Endothelial cell of umbilical vein (primary cell): ENCODE measurements around the gene SPSB3. TPM values are rescaled to one million over a fixed set of nuclear protein-coding genes. Genes with fewer than 3 reads are reported as not detected.

Experiments used
- BruUV-seq: library from RNA; stranded (reverse); fragments of 400-500 nt; replicated peaks from 2 replicates; lab custom pipeline; 2021; lab: Mats Ljungman, UMichigan
- CTCF ChIA-PET: fragments of 300-600, 350-600 bp; sonication (Branson Sonifier 250); formaldehyde crosslinking; loops from one replicate; lab custom pipeline; 2021; ENCODE audit warnings: antibody characterized with exemption, inconsistent platforms; lab: Charles Lee
- POLR2A ChIA-PET: fragments of 300-600, 350-600 bp; sonication (Branson Sonifier 250); formaldehyde crosslinking; loops from one replicate; lab custom pipeline; 2021; ENCODE audit warnings: antibody characterized with exemption, inconsistent platforms; lab: Charles Lee
- DNase-seq: peaks from one replicate; pipeline ENCODE4 v3.0.0-alpha.2; 2011; ENCODE audit warnings: low read depth, low spot score
- FAIRE-seq: peaks from 2 replicates; lab custom pipeline; 2011; peaks lifted over from hg19 to GRCh38; lab: Jason Lieb, UNC
- H2AFZ ChIP-seq: 2 replicates; pipeline ENCODE4 v1.6.0; 2012; ENCODE audit warnings: low read depth, low read length, control low read depth, inconsistent platforms
- H3K27ac ChIP-seq: 2 replicates; pipeline ENCODE4 v1.5.1; 2011; ENCODE audit warnings: low read depth, mild to moderate bottlenecking, control low read depth, low read length, moderate library complexity; ENCODE audit not compliant: insufficient read depth
- H3K27me3 ChIP-seq, 2 experiments: 2 replicates each; pipeline versions ENCODE4 v1.6.0 to v1.6.1; 2011; ENCODE audit warnings: low read length in 2 of 2, mixed read lengths in 1 of 2; ENCODE audit not compliant: control insufficient read depth in 2 of 2, insufficient read depth in 2 of 2
- H3K36me3 ChIP-seq, 2 experiments: 2 replicates in 1 of 2; 3 replicates in 1 of 2; pipeline ENCODE4 v1.5.1; 2011; ENCODE audit warnings: low read length in 2 of 2, mild to moderate bottlenecking in 1 of 2, moderate library complexity in 1 of 2; ENCODE audit not compliant: control insufficient read depth in 2 of 2, insufficient read depth in 2 of 2; ENCODE audit errors: extremely low read depth in 1 of 2
- H3K4me1 ChIP-seq: 3 replicates; pipeline ENCODE4 v1.5.1; 2011; ENCODE audit warnings: mild to moderate bottlenecking, low read length; ENCODE audit not compliant: control insufficient read depth, insufficient read depth; ENCODE audit errors: extremely low read depth
- H3K4me2 ChIP-seq: 2 replicates; pipeline ENCODE4 v1.6.1; 2011; ENCODE audit warnings: low read length, control low read depth, mixed read lengths; ENCODE audit not compliant: insufficient read depth
- H3K4me3 ChIP-seq, 3 experiments: fragments of 200-600 bp in 1 of 3; sonication (generic), shearing (Covaris generic) in 1 of 3; replicated peaks in 1 of 3; 2 replicates each; pipeline ENCODE4 v1.5.1; 2011 to 2016; ENCODE audit warnings: control low read depth in 3 of 3, low read length in 3 of 3, mild to moderate bottlenecking in 2 of 3, inconsistent platforms in 1 of 3, low read depth in 1 of 3, moderate library complexity in 1 of 3; ENCODE audit not compliant: insufficient read depth in 1 of 3
- H3K79me2 ChIP-seq: 2 replicates; pipeline ENCODE4 v1.6.0; 2012; ENCODE audit warnings: low read length, inconsistent platforms; ENCODE audit not compliant: control insufficient read depth, insufficient read depth
- H3K9ac ChIP-seq: replicated peaks from 2 replicates; pipeline ENCODE3; 2011; ENCODE audit warnings: low read length, control low read depth; ENCODE audit not compliant: insufficient read depth; ENCODE audit errors: extremely low read depth
- H3K9me1 ChIP-seq: replicated peaks from 3 replicates; pipeline ENCODE4 v1.6.0; 2011; ENCODE audit warnings: mild to moderate bottlenecking, low read length; ENCODE audit not compliant: control insufficient read depth, insufficient read depth; ENCODE audit errors: extremely low read depth
- H3K9me3 ChIP-seq: replicated peaks from 2 replicates; pipeline ENCODE4 v1.5.1; 2012; ENCODE audit warnings: low read length, inconsistent platforms; ENCODE audit not compliant: control insufficient read depth, insufficient read depth
- H4K20me1 ChIP-seq: replicated peaks from 2 replicates; pipeline ENCODE3; 2011; ENCODE audit warnings: mild to moderate bottlenecking, low read length; ENCODE audit not compliant: control insufficient read depth, insufficient read depth; ENCODE audit errors: extremely low read depth
- CTCF ChIP-seq, 2 donors: IDR thresholded peaks; 1 replicate in 1 of 2; 2 replicates in 1 of 2; pipeline ENCODE4 v1.5.1; 2011; ENCODE audit warnings: low read length in 2 of 2, mild to moderate bottlenecking in 2 of 2, moderate library complexity in 2 of 2, control low read depth in 1 of 2, inconsistent platforms in 1 of 2, low read depth in 1 of 2; ENCODE audit not compliant: insufficient read depth in 1 of 2; ENCODE audit errors: extremely low read depth in 1 of 2
- EZH2 ChIP-seq: IDR thresholded peaks from 2 replicates; pipeline ENCODE4 v1.6.1; 2012; ENCODE audit warnings: borderline replicate concordance, low read depth, mild to moderate bottlenecking, moderate library complexity, low read length, inconsistent platforms; ENCODE audit not compliant: severe bottlenecking
- FOS ChIP-seq: IDR thresholded peaks from 2 replicates; pipeline ENCODE4 v1.6.1; 2011; ENCODE audit warnings: mild to moderate bottlenecking, low read length, moderate library complexity, borderline replicate concordance; ENCODE audit not compliant: insufficient read depth
- GATA2 ChIP-seq: IDR thresholded peaks from 2 replicates; pipeline ENCODE4 v1.7.0; 2011; ENCODE audit warnings: low read depth, mild to moderate bottlenecking, moderate library complexity, mixed read lengths, low read length; ENCODE audit not compliant: insufficient read length, insufficient read depth
- JUN ChIP-seq: IDR thresholded peaks from 2 replicates; pipeline ENCODE4 v1.6.1; 2011; ENCODE audit warnings: borderline replicate concordance, low read depth; ENCODE audit not compliant: insufficient read length, insufficient read depth
- MYC ChIP-seq: IDR thresholded peaks from one replicate; pipeline ENCODE4 v1.6.1; 2011; ENCODE audit warnings: mild to moderate bottlenecking, low read depth, low read length
- POLR2A ChIP-seq: IDR thresholded peaks from 2 replicates; pipeline ENCODE4 v1.6.1; 2012; ENCODE audit warnings: low read depth, mild to moderate bottlenecking, control low read depth, low read length
- POLR2AphosphoS5 ChIP-seq: IDR thresholded peaks from 2 replicates; pipeline ENCODE4 v1.6.1; 2012; ENCODE audit warnings: low read depth, mild to moderate bottlenecking, control low read depth, low read length, moderate library complexity; ENCODE audit not compliant: insufficient read depth
- dilution Hi-C: fragments of 300-500 bp; cut with MboI; formaldehyde crosslinking; loops from one replicate; pipeline ENCODE4 v1.15.0; 2019; ENCODE audit warnings: low sequenced_read_pairs; ENCODE audit not compliant: extremely low pct_ligation_motif_present
- intact Hi-C: fragments of 100-400 bp; cut with micrococcal nuclease; formaldehyde crosslinking; loops from one replicate; pipeline ENCODE4 v1.10.0; 2022
- polyA plus RNA-seq, 4 experiments: library from polyadenylated mRNA; depleted of rRNA in 3 of 4; stranded (reverse) in 3 of 4; unstranded in 1 of 4; fragments of >200 nt; gene quantifications; 2 replicates each; pipeline versions ENCODE4 v1.2.1 to v1.2.3, GENCODE V29; 2011 to 2012; ENCODE audit warnings: missing spikeins in 1 of 4
- total RNA-seq: library from RNA; stranded (reverse); gene quantifications from 2 replicates; pipeline ENCODE4 v1.2.3, GENCODE V29; 2021
- TF ChIP-seq, protein P1 (sequence below): IDR thresholded peaks from 2 replicates; pipeline ENCODE4 v1.6.1; 2011; ENCODE audit not compliant: insufficient read depth, insufficient read length

The SPSB3 gene
- total and polyA plus RNA-seq, 2 donors (not counting 3 experiments of a cell fraction or from before 2014, with no cell fraction given), result 39.0 to 86.2 TPM

GRCh38 chr16:1816396-1817275 is 34.3 kb upstream of the SPSB3 start:
- no peak overlapping the region for H3K27ac ChIP-seq
- dilution Hi-C loops, result no loop called here

More at GRCh38 chr16:1816396-1817275, 34.3 kb upstream of the SPSB3 start:
- ChIA-PET CTCF (no interaction called here), POLR2A (no interaction called here)
- FAIRE-seq (no peak), DNase-seq (no peak)
- Histone ChIP-seq H3K9ac (no peak overlapping the region), H3K4me1 (no peaks in the 10 kb centered on the region), H3K9me1 (no peaks in the 10 kb centered on the region), H3K4me2 (no peak overlapping the region), H4K20me1 (no peaks in the 10 kb centered on the region), H3K9me3 (no peaks in the 10 kb centered on the region), H3K4me3 (no peak overlapping the region), H3K27me3 (no peaks in the 10 kb centered on the region), H3K36me3 (peaks cover 0 to 32% of the 10 kb centered on the region in 2 experiments), H2AFZ (no peak overlapping the region), H3K79me2 (no peaks in the 10 kb centered on the region)
- TF ChIP-seq POLR2AphosphoS5, result no peak
- TF ChIP-seq CTCF (IDR thresholded peaks at IDR 0.05; ENCODE audit: extremely low read depth in 1 of 2, insufficient read depth in 1 of 2, low read depth in 1 of 2, low read length in 2 of 2), result no peak
- no peak for TF ChIP-seq POLR2A
- TF ChIP-seq FOS, result no peak
- TF ChIP-seq JUN, result no peak
- TF ChIP-seq EZH2, result no peak
- no peak for TF ChIP-seq GATA2
- TF ChIP-seq, protein P1, sequence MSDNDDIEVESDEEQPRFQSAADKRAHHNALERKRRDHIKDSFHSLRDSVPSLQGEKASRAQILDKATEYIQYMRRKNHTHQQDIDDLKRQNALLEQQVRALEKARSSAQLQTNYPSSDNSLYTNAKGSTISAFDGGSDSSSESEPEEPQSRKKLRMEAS, result no peak
- TF ChIP-seq MYC, result no peak
- BruUV-seq, result no TSS peak
- intact Hi-C loops, result no loop called here
